NT2/D1 (cell line): ENCODE data around the gene DGKE.

Experiments used
- SUZ12 ChIP-seq: IDR thresholded peaks from 2 replicates; pipeline ENCODE4 v1.6.1; 2011; ENCODE audit not compliant: insufficient read length, insufficient read depth; ENCODE audit errors: extremely low read depth
- YY1 ChIP-seq: IDR thresholded peaks from 2 replicates; pipeline ENCODE4 v1.6.1; 2011; ENCODE audit not compliant: insufficient read length, insufficient read depth
- ZNF274 ChIP-seq: IDR thresholded peaks from 2 replicates; pipeline ENCODE4 v1.6.1; 2011; ENCODE audit warnings: mild to moderate bottlenecking, low read depth, low read length

GRCh38 chr17:56886288-56886731 is 52.4 kb downstream of the DGKE start:
- TF ChIP-seq ZNF274 (no peak), YY1 (no peak), SUZ12 (no peak)
